HCT116 (cell line): Measurements from ENCODE around the gene FBXO24. TPM values are rescaled to one million over a fixed set of nuclear protein-coding genes. Genes with fewer than 3 reads are reported as not detected.

Source experiments
- ATAC-seq: fragments of 200-7000 bp; cut with Tn5 transposase; 2 replicates; pipeline ENCODE4 v1.9.1; 2020; ENCODE audit warnings: mild to moderate bottlenecking, moderate library complexity
- BruUV-seq: library from RNA; stranded (reverse); fragments of 400-500 nt; replicated peaks from 2 replicates; lab custom pipeline; 2021; lab: Mats Ljungman, UMichigan
- CTCF ChIA-PET: fragments of 300-600 bp; sonication (Branson Sonifier 250); formaldehyde crosslinking; loops from one replicate; lab custom pipeline; 2021; ENCODE audit warnings: antibody characterized with exemption; lab: Charles Lee
- POLR2A ChIA-PET: fragments of 300-600, 350-600 bp; sonication (Branson Sonifier 250); formaldehyde crosslinking; loops from one replicate; lab custom pipeline; 2021; ENCODE audit warnings: antibody characterized with exemption; lab: Charles Lee
- RAD21 ChIA-PET, 2 experiments: fragments of 300-600 bp; sonication (Branson Sonifier 250); formaldehyde crosslinking; loops; one replicate each; lab custom pipeline; 2023; ENCODE audit warnings: low total read pairs in 2 of 2; ENCODE audit not compliant: uncharacterized antibody in 2 of 2, unreplicated experiment in 2 of 2, low non-redundant PET in 1 of 2; lab: Charles Lee
- DNase-seq: peaks from one replicate; pipeline ENCODE4 v3.0.0-alpha.2; 2010; ENCODE audit warnings: low read depth, low spot score
- H2AFZ ChIP-seq: fragments of 200-600 bp; shearing (Covaris generic), sonication (generic); 2 replicates; pipeline ENCODE4 v1.6.1; 2017; ENCODE audit warnings: low read depth, mixed run types, mixed read lengths, antibody characterized with exemption, low read length; ENCODE audit not compliant: poor library complexity, severe bottlenecking
- H3K27ac ChIP-seq: 2 replicates; pipeline ENCODE4 v1.5.1; 2012; ENCODE audit warnings: low read depth, low read length
- H3K27me3 ChIP-seq: fragments of 200-600 bp; sonication (generic); 2 replicates; pipeline ENCODE4 v1.6.1; 2016; ENCODE audit warnings: mixed run types, low read length, mixed read lengths; ENCODE audit not compliant: insufficient read depth
- H3K36me3 ChIP-seq, 2 experiments: fragments of 200-500 bp in 1 of 2; fragments of 200-600 bp in 1 of 2; sonication (Bioruptor generic) in 1 of 2; sonication (generic) in 1 of 2; 2 replicates each; pipeline versions ENCODE4 v1.5.1 to v1.6.1; 2014 to 2016; ENCODE audit warnings: low read length in 2 of 2, inconsistent platforms in 1 of 2, mixed read lengths in 1 of 2, mixed run types in 1 of 2; ENCODE audit not compliant: insufficient read depth in 2 of 2, control insufficient read depth in 1 of 2
- H3K4me1 ChIP-seq, 2 experiments: fragments of 200-600 bp in 1 of 2; sonication (generic) in 1 of 2; 2 replicates each; pipeline versions ENCODE4 v1.5.1 to v1.6.1; 2012 to 2017; ENCODE audit warnings: low read length in 2 of 2, inconsistent platforms in 1 of 2, mild to moderate bottlenecking in 1 of 2, mixed read lengths in 1 of 2, mixed run types in 1 of 2, moderate library complexity in 1 of 2; ENCODE audit not compliant: insufficient read depth in 2 of 2, control insufficient read depth in 1 of 2
- H3K4me2 ChIP-seq: fragments of 200-600 bp; sonication (generic); 2 replicates; pipeline ENCODE4 v1.6.1; 2017; ENCODE audit warnings: mixed run types, low read length, mixed read lengths
- H3K4me3 ChIP-seq, 2 experiments: fragments of 200-600 bp in 1 of 2; sonication (generic) in 1 of 2; replicated peaks in 1 of 2; 2 replicates each; pipeline ENCODE4 v1.5.1; 2011 to 2016; ENCODE audit warnings: low read length in 2 of 2, control low read depth in 1 of 2, low read depth in 1 of 2, mild to moderate bottlenecking in 1 of 2, mixed read lengths in 1 of 2, mixed run types in 1 of 2
- H3K79me2 ChIP-seq: fragments of 200-600 bp; sonication (generic); 2 replicates; pipeline ENCODE4 v1.6.1; 2017; ENCODE audit warnings: mild to moderate bottlenecking, mixed run types, low read length, moderate library complexity, mixed read lengths; ENCODE audit not compliant: insufficient read depth
- H3K9ac ChIP-seq: fragments of 200-600 bp; sonication (generic); 2 replicates; pipeline ENCODE4 v1.6.1; 2016; ENCODE audit warnings: low read length, mixed read lengths
- H3K9me2 ChIP-seq: fragments of 200-600 bp; sonication (generic), shearing (Covaris generic); 2 replicates; pipeline ENCODE4 v1.6.1; 2017; ENCODE audit warnings: mixed run types, mild to moderate bottlenecking, moderate library complexity; ENCODE audit not compliant: insufficient read depth
- H3K9me3 ChIP-seq, 2 experiments: fragments of 200-500 bp in 1 of 2; fragments of 200-600 bp in 1 of 2; sonication (Bioruptor generic) in 1 of 2; sonication (generic) in 1 of 2; 2 replicates each; pipeline ENCODE4 v1.6.1; 2014 to 2017; ENCODE audit warnings: low read length in 2 of 2, mixed read lengths in 2 of 2, inconsistent platforms in 1 of 2, low read depth in 1 of 2, mild to moderate bottlenecking in 1 of 2, mixed run types in 1 of 2, moderate library complexity in 1 of 2; ENCODE audit not compliant: control insufficient read depth in 1 of 2, insufficient read depth in 1 of 2
- H4K20me1 ChIP-seq: fragments of 200-600 bp; sonication (generic), shearing (Covaris generic); 2 replicates; pipeline ENCODE4 v1.6.1; 2017; ENCODE audit warnings: mixed run types, mild to moderate bottlenecking, moderate library complexity; ENCODE audit not compliant: insufficient read depth
- CEBPB ChIP-seq: IDR thresholded peaks from 2 replicates; pipeline ENCODE4 v1.6.1; 2012; ENCODE audit warnings: low read depth
- EGR1 ChIP-seq: IDR thresholded peaks from 2 replicates; pipeline ENCODE4 v1.6.1; 2012; ENCODE audit warnings: low read depth
- ELF1 ChIP-seq: IDR thresholded peaks from 2 replicates; pipeline ENCODE4 v1.6.1; 2012; ENCODE audit warnings: low read depth, borderline replicate concordance
- EZH2phosphoT487 ChIP-seq: fragments of 200-600 bp; IDR thresholded peaks from 2 replicates; pipeline ENCODE4 v1.6.1; 2018; ENCODE audit warnings: antibody characterized with exemption, borderline replicate concordance
- JUND ChIP-seq: IDR thresholded peaks from 2 replicates; pipeline ENCODE4 v1.6.1; 2012
- MAX ChIP-seq: IDR thresholded peaks from 2 replicates; pipeline ENCODE4 v1.6.1; 2012
- POLR2AphosphoS5 ChIP-seq: IDR thresholded peaks from 2 replicates; pipeline ENCODE4 v1.6.1; 2011; ENCODE audit warnings: mild to moderate bottlenecking, low read depth, low read length, moderate library complexity
- RAD21 ChIP-seq: IDR thresholded peaks from 2 replicates; pipeline ENCODE4 v1.6.1; 2012; ENCODE audit warnings: low read depth, mild to moderate bottlenecking
- REST ChIP-seq: IDR thresholded peaks from 2 replicates; pipeline ENCODE4 v1.6.1; 2012; ENCODE audit warnings: low read depth
- SIN3A ChIP-seq: IDR thresholded peaks from 2 replicates; pipeline ENCODE4 v1.6.1; 2012; ENCODE audit warnings: low read depth
- SP1 ChIP-seq: IDR thresholded peaks from 2 replicates; pipeline ENCODE4 v1.6.1; 2012; ENCODE audit warnings: low read depth
- SRF ChIP-seq: IDR thresholded peaks from 2 replicates; pipeline ENCODE4 v1.6.1; 2012; ENCODE audit warnings: low read depth
- YY1 ChIP-seq: IDR thresholded peaks from 2 replicates; pipeline ENCODE4 v1.6.1; 2011; ENCODE audit warnings: low read length, low read depth, moderate library complexity, mild to moderate bottlenecking; ENCODE audit not compliant: insufficient replicate concordance; ENCODE audit errors: extremely low read depth
- ZNF274 ChIP-seq: fragments of 200-500 bp; sonication (Bioruptor generic); IDR thresholded peaks from 2 replicates; pipeline ENCODE4 v1.6.1; 2014; ENCODE audit warnings: mild to moderate bottlenecking, low read depth, low read length, inconsistent platforms
- intact Hi-C: fragments of 100-400 bp; cut with micrococcal nuclease; formaldehyde crosslinking; loops from 2 replicates; pipeline ENCODE4 v1.10.0; 2022
- total RNA-seq: library from RNA; stranded (reverse); gene quantifications from one replicate; pipeline ENCODE4 v1.2.1, GENCODE V29; 2021; ENCODE audit not compliant: unreplicated experiment
- TF ChIP-seq, protein P1 (sequence below): IDR thresholded peaks from 2 replicates; pipeline ENCODE4 v1.6.1; 2012

The FBXO24 gene
- total RNA-seq, 1 experiment from 2014 or later = 2.1 TPM

- TF ChIP-seq SIN3A (no peak), REST (no peak), POLR2AphosphoS5 (no peak), YY1 (no peak), JUND (no peak)
- TF ChIP-seq, protein P1, sequence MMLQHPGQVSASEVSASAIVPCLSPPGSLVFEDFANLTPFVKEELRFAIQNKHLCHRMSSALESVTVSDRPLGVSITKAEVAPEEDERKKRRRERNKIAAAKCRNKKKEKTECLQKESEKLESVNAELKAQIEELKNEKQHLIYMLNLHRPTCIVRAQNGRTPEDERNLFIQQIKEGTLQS = no peak
Observed at GRCh38 chr7:100562195-100563099, 23.7 kb upstream of the FBXO24 start (continued).

- H3K36me3 ChIP-seq = no peaks in the 10 kb centered on the region
- H3K4me1 ChIP-seq = peaks cover 0 to 12% of the 10 kb centered on the region in 2 experiments; a peak in 1 of 4 replicates
- RAD21 ChIA-PET = no interaction called here
- no peak overlapping the region for H2AFZ ChIP-seq
- H3K27ac ChIP-seq = no peak overlapping the region
- no peaks in the 10 kb centered on the region for H3K9me2 ChIP-seq
- ATAC-seq (no peak), DNase-seq (no peak)
- CTCF ChIA-PET = interaction anchor here (1.6 to 2.6 kb wide), 2 partner anchors 23 to 94 kb away, joined by 6 to 11 read pairs; partner anchors contain the start of genes FBXO24 and LRCH4
- H3K27me3 ChIP-seq = no peaks in the 10 kb centered on the region
- H3K9me3 ChIP-seq = no peaks in the 10 kb centered on the region
- no peaks in the 10 kb centered on the region for H3K79me2 ChIP-seq
- H3K4me3 ChIP-seq = no peak overlapping the region
- intact Hi-C loops = no loop called here
- no peak overlapping the region for H3K9ac ChIP-seq
- POLR2A ChIA-PET = interaction anchor here (1.2 kb wide), 1 partner anchor 23 kb away, joined by 3 read pairs; the partner anchor contains the start of genes FBXO24 and LRCH4
- no peak overlapping the region for H3K4me2 ChIP-seq
- BruUV-seq = no TSS peak
- no peaks in the 10 kb centered on the region for H4K20me1 ChIP-seq
- TF ChIP-seq REST (no peak), JUND (no peak), EGR1 (no peak), MAX (no peak), ZNF274 (no peak), POLR2AphosphoS5 (no peak), SRF (no peak), CEBPB (no peak), RAD21 (no peak), SP1 (no peak), YY1 (no peak), ELF1 (no peak), EZH2phosphoT487 (no peak)
- TF ChIP-seq, protein P1 = no peak
Observed at GRCh38 chr7:100563100-100563564, 23.0 kb upstream of the FBXO24 start.
